Measurements from ENCODE around the gene SLC44A3.

Gene SLC44A3

DNA sequence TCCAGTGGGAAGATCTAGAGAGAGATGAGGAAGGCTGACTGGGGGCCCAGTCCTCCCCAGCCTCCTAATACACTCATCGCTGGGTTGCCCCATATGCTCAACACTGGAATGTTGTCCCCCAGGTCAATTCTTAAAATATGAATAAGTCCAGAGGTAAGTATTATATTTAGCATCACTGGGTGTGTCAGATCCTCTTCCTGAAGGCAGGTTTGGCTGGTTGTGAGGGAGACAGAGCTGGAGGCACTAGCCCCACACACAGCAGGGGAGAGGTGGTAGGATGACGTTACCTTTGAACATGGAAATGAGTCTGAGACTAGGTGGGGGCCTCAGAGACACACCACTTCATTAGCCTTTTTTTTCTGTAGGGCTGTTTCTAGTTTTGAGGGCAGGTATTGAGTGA lies 42.6 kb downstream of the SLC44A3 start:
- FAIRE-seq (no peak), DNase-seq (ENCODE audit: insufficient read length, low spot score) (no peak)
- no peak for TF ChIP-seq POLR2A (IDR thresholded peaks at IDR 0.05; ENCODE audit: low read depth, low read length)

DNA sequence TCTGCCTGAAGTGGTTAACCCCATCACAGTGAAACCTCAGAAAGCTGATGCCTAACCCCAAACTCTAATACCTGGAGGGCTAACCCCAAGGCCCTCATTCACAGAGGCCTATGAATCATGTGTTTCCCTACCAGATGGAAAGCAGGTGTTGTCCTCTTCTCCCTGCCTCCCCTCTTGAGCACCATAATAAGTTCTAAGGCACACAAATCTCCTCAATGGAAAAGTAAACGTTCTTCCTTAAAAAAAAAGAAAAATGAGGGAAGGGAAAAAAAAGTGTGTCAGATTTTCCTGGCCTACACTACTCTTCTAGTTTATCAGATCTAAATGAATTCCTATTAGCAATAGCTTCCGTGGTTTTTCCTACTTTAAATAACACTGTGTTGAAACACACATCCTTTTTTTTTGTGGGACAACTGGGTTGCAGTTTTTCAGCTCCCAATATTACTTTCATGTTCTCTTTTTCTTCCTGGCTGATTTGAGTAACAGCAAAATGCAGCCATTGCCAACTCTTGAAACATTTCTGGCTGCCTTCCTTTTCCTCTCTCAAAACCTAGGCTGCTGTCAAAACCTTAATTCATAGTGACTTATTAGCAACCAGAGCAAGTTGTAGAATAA lies 43.2 kb downstream of the SLC44A3 start:
- DNase-seq (ENCODE audit: insufficient read length, low spot score) = no peak
- FAIRE-seq = no peak
- TF ChIP-seq POLR2A (IDR thresholded peaks at IDR 0.05; ENCODE audit: low read depth, low read length) = no peak

DNA sequence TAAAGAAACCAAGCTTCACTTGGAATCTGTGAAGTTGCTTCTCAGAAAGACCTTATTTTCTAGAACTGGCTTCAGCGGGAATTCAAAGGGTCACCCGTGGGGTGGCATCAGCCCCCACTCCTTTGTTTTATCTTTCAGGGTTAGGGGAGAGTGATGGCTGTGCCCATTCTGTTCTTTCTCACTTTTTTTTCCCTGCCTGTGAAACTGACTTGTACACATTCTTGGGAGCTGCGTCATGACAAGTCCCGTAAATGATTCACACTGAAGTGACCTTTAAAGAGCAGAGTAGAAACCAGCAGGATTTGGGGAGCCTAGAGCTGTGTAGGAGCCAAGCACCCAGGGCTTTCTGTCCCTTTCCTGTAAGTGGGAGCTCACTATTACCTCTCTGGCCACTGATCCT lies 43.8 kb downstream of the SLC44A3 start:
- no peak for TF ChIP-seq POLR2A (IDR thresholded peaks at IDR 0.05; ENCODE audit: low read depth, low read length)
- FAIRE-seq (peak; percentile 84), DNase-seq (ENCODE audit: insufficient read length, low spot score) (peak; percentile 51)

DNA sequence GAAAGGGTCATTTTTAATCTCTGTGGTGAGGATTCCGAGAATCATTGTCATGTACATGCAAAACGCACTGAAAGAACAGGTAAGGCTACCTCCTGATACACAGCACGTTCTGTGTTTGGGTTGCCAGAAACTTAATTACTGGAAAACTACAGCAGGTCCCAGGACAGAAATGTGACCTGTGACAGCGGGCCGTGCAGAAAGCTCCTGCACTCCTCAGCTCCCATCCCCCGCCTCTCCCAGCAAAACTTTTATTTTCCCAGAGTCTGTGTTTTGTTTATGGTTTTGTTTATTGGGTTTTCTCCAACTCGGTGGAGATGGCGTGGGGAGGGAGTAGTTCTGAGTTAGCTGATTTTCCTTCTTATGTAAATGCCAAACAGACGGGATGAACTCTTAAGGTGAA lies 44.7 kb downstream of the SLC44A3 start:
- no peak for DNase-seq (ENCODE audit: insufficient read length, low spot score)
- no peak for FAIRE-seq
- TF ChIP-seq POLR2A (IDR thresholded peaks at IDR 0.05; ENCODE audit: low read depth, low read length) = no peak

DNA sequence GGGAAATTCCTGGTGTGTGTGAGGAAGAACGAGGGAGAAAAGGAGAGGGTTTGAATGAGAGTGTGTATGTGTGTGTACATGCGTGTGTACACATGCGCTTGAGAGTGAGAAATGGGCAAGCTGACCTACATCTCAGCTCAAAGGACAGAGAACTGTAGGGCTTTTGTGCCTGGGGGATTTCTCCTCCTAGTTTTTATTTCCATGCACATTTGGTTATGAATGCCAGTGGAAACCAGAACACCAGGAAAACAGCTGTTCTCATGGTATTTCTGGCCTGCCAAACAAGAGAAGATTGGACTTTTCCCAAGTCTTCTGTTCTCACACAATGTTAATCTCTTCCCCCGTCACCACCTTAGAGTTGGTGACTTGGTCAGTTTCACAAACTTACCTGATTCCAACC lies 45.2 kb downstream of the SLC44A3 start:
- no peak for TF ChIP-seq POLR2A (IDR thresholded peaks at IDR 0.05; ENCODE audit: low read depth, low read length)
- DNase-seq (ENCODE audit: insufficient read length, low spot score) (no peak), FAIRE-seq (no peak)

DNA sequence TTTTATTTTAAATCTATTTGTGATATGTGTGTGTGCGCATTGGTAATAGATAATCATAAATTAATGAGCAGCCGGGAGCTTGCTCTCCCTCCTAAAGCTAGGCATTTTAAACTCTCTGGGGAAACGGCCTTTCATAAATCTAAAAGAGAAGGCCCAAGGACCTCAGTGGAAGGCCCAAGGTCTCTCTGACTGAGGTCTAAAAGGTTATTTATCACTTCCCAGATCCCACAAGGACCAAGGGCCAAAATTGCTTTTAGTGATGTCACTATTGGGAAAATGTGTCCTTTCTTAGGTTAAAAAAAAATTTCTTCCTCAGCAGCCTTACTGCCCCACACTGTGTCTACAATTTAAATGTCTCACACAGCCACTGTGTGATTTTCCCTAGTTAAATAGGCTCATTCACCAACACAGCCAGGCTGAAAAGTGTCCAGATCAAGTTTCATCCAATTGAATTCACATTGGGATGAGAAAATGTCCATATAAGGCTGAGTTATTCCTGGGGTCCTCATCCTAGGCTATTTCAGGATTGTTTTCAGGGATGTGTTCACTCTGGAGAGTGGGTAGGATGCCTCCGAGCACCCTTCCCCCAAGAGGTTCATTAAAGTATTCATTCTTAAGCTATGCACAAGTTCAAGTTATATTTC lies 46.1 kb downstream of the SLC44A3 start:
- TF ChIP-seq POLR2A (IDR thresholded peaks at IDR 0.05; ENCODE audit: low read depth, low read length) = no peak
- FAIRE-seq = no peak
- no peak for DNase-seq (ENCODE audit: insufficient read length, low spot score)

DNA sequence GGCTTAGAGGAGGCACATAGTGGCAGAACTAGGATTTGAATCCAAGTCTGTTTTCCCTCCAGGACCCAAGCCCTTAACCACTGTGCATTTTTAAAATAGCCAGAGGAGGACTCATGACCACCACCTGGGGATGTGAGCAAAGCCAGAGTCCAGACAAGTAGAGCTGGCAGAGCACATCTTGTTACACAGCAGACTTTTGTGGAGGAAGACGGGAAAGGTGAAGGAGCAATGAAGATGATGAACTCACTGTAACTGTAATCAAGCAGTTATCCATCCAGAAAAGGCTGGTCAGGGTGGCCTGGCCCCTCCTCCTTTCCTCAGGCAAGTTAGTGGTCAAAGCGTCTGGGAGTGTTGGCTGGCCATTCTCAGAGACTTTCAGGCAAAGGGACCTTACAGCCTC lies 50.9 kb downstream of the SLC44A3 start:
- no peak for FAIRE-seq
- DNase-seq (ENCODE audit: insufficient read length, low spot score) = no peak
- no peak for TF ChIP-seq POLR2A (IDR thresholded peaks at IDR 0.05; ENCODE audit: low read depth, low read length)

DNA sequence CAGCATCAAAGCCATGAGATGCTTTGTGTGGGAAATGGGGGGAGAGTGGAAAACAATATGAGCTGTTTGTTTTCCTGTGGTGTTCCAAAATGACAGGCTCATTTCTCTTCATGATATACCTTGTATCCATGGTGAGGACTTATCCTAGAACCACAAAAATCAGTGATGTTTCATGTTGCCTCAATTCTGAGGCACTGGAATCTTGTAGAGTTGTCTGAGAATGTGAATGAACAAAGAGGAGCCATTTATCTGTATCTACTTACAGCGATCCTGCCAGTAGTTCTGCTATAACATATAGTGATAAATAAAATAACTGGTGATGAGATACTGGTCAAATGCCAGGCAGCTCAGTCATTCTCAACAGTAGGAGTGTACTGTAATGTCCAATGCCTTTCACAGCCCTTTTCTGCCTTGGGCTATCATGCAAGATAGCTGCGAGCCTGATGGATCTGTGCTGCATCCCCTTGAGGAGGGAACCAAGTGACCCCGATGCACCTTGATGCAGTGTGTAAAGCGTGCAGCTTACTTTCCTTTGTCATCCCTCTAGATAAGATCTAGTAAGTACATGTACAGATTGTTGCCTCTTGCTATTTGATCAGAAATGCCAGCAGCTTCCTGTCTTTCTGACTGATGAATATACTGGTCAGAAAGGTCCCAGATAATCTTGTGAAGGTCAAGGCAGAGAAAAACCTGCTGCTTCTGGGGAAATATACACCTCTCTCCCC lies 52.8 kb downstream of the SLC44A3 start:
- no peak for DNase-seq (ENCODE audit: insufficient read length, low spot score)
- no peak for FAIRE-seq
- TF ChIP-seq POLR2A (IDR thresholded peaks at IDR 0.05; ENCODE audit: low read depth, low read length) = no peak

DNA sequence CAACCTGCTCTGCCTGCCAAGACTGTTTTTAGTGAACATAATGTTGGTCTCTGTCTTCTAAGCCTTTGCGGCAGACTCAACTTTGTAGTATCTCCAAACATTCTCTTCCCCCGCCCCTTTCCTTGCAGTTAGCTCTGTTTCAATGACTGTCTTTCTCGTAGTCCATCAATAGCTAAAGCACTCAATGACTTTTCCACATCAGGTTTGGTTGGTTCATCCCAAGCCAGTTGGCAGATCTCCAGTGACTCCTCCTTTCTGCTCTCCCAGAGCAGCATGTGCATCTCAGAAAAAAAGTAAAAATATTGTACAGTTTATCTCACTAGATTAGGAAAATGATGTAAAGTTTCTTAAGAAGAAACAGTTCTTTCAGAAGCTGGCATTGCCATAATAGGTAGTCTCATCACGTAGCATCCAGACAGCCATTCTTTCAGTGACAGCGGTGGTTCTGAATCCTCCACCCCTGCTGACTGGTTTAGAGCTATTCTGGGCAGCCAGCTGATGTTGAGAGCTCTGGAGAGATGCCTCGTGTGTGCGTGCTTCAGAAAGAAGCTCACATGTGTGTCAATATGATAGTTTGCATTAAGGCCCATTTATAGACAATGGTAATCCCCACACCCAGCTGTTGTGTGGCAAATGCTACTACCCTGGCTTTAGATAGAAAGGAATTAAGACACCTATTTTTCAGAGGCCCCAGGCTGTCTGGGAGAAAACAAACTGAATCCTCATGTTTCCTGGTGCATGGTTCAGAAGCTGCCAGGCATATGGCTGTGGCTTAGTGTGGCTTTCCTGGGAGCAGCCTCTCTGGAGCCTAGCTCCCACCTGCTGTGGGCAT lies 53.6 kb downstream of the SLC44A3 start:
- TF ChIP-seq POLR2A (IDR thresholded peaks at IDR 0.05; ENCODE audit: low read depth, low read length) = no peak
- FAIRE-seq (no peak), DNase-seq (ENCODE audit: insufficient read length, low spot score) (no peak)

DNA sequence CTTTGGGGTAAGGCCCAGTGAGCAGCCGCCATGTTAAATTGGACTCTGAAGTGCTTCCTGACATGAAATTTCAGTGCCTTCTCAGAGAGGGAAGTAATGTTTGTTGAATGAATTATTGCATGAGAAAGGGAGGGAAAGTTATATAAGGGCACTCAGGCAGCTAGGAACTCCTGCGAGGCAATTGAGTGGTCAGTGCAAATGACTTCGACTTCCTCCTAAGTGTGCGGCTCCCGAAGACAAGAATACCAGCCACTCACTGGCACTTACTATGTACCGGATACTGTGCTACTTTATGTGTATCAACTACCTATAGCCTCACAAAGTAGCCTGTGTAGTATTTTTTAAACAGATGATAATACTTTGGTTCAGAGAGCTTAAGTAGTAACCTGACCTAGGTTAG lies 54.3 kb downstream of the SLC44A3 start:
- no peak for DNase-seq (ENCODE audit: insufficient read length, low spot score)
- no peak for TF ChIP-seq POLR2A (IDR thresholded peaks at IDR 0.05; ENCODE audit: low read depth, low read length)
- no peak for FAIRE-seq

DNA sequence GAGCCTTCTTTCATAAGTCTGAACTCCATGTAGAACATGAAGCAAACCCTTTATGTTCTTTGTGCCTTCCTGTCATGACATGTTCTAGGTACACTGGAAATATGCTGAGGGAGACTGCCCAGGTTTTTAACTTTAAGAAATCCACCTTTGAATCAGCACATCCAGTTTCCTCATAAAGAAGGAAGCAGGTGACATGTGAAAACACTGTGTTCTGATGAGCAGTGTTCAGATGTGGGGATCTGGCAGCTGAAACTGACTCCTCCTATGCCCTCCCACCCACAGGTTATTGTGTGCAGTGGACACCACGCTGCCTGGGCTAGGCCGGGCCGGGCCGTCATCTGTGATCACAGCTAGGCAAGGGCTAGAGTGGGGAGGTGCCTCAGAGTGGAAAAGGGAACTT lies 55.6 kb downstream of the SLC44A3 start:
- no peak for TF ChIP-seq POLR2A (IDR thresholded peaks at IDR 0.05; ENCODE audit: low read depth, low read length)
- FAIRE-seq = no peak
- DNase-seq (ENCODE audit: insufficient read length, low spot score) = no peak

DNA sequence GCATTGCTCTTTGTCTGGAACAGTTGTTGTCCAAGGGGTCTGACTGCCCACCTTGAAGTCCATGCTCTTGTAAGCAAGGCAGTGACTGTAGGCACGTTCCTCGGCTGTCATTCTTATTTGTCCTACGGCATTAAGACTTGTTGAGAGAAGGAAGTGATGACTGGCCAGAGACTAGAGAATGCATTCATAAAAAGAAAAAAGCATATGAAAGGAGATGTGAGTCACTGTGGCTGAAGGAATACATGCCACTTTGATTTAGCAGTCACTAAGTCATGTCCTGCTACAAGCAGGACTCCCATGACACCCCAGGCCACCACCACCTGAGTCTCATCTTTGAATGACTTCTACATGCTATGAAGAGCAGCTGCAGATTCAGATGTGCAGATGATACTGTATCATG lies 56.2 kb downstream of the SLC44A3 start:
- no peak for TF ChIP-seq POLR2A (IDR thresholded peaks at IDR 0.05; ENCODE audit: low read depth, low read length)
- FAIRE-seq (no peak), DNase-seq (ENCODE audit: insufficient read length, low spot score) (no peak)

DNA sequence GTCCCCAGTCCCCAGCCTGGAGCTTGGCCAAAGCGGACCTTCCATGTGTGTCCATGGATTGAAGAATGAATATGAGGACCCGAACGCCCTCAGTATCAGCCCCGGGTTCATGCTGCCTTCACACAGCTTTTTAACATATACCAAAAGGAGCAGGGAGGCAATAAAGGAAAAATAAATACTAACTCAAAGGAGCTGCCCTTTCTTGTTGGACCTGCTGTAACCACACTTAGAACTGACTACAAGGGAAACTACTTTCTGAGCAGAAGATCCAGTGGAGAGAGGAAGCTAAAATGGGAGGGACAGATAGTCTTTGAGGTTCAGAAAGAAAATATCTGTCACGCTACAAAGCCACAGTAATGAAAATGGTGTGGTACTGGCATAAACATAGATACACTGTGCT lies 58.2 kb downstream of the SLC44A3 start:
- no peak for FAIRE-seq
- no peak for DNase-seq (ENCODE audit: insufficient read length, low spot score)
- TF ChIP-seq POLR2A (IDR thresholded peaks at IDR 0.05; ENCODE audit: low read depth, low read length) = no peak

DNA sequence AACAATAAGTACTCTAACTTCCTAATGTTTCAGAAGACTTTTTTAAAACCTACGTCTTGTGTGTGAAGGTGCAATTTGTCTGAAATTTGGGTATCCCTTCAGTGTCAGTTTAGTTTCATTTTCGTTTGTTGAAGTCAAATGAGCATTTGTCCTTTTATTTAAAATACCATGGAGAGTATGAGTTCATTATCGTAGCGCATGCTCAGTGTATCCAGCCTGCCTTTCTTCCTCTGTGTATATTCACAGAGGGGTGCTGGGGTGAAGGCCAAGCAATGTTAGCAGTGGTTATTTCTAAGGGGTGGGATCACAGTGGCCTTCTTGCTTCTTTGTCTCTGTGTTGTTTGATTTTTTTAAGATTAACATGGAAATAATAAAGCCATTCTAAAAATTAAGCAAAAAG lies 63.5 kb downstream of the SLC44A3 start:
- TF ChIP-seq POLR2A (IDR thresholded peaks at IDR 0.05; ENCODE audit: low read depth, low read length) = no peak
- DNase-seq (ENCODE audit: insufficient read length, low spot score) (no peak), FAIRE-seq (no peak)
